Measurements from ENCODE around the gene MAML1.

Gene MAML1

GRCh38 chr5:179794575-179794974 is 62.0 kb downstream of the MAML1 start:
- DNase-seq, result no peak

- no peak for DNase-seq
Observed at GRCh38 chr5:179795049-179795862, 62.6 kb downstream of the MAML1 start.

GRCh38 chr5:179795863-179796833 is 63.5 kb downstream of the MAML1 start:
- DNase-seq, result peak; percentile 68

- DNase-seq, result no peak
Observed at GRCh38 chr5:179796877-179797608, 64.4 kb downstream of the MAML1 start.

- no peak for DNase-seq
Observed at GRCh38 chr5:179797741-179798140, 65.1 kb downstream of the MAML1 start.

GRCh38 chr5:179798144-179798770 is 65.6 kb downstream of the MAML1 start:
- no peak for DNase-seq

GRCh38 chr5:179798771-179799643 is 66.4 kb downstream of the MAML1 start:
- no peak for DNase-seq

GRCh38 chr5:179799644-179799973 is 67.0 kb downstream of the MAML1 start:
- no peak for DNase-seq

GRCh38 chr5:179800071-179800695 is 67.6 kb downstream of the MAML1 start:
- DNase-seq, result no peak

- no peak for DNase-seq
Observed at GRCh38 chr5:179800696-179801201, 68.1 kb downstream of the MAML1 start.

- DNase-seq, result peak; percentile 51
Observed at GRCh38 chr5:179801304-179802206, 68.9 kb downstream of the MAML1 start.

- no peak for DNase-seq
Observed at GRCh38 chr5:179802207-179802883, 69.7 kb downstream of the MAML1 start.

GRCh38 chr5:179802950-179803562 is 70.4 kb downstream of the MAML1 start:
- no peak for DNase-seq

GRCh38 chr5:179803651-179804554 is 71.3 kb downstream of the MAML1 start:
- DNase-seq, result no peak

- no peak for DNase-seq
Observed at GRCh38 chr5:179804555-179804947, 71.9 kb downstream of the MAML1 start.

- no peak for DNase-seq
Observed at GRCh38 chr5:179805070-179805528, 72.5 kb downstream of the MAML1 start.

- DNase-seq, result peak; percentile 22
Observed at GRCh38 chr5:179805529-179806249, 73.1 kb downstream of the MAML1 start.

Measured in fibroblast of upper back skin (primary cell).